HG02840 (cell line): ENCODE results near the gene ABCC1.
"Not testable (repeated sequence)": the region's sequence is repeated elsewhere in the genome, so short reads cannot be mapped to it uniquely, and the experiment has no call there.

ENCODE experiments used
- ATAC-seq: cut with Tn5 transposase; IDR thresholded peaks from one replicate; pipeline ENCODE4 v1.9.1; 2021; ENCODE audit warnings: mild to moderate bottlenecking, moderate library complexity, moderate number of reproducible peaks; ENCODE audit not compliant: unreplicated experiment, low FRiP score

ABCC1 gene

GRCh38 chr16:15963307-15963910, 14.0 kb downstream of the ABCC1 start:
- no peak for ATAC-seq

GRCh38 chr16:15966420-15966819, 17.0 kb downstream of the ABCC1 start:
- ATAC-seq: no peak

- no peak for ATAC-seq
Measured at GRCh38 chr16:15966836-15967546, 17.6 kb downstream of the ABCC1 start.

GRCh38 chr16:15967655-15968315, 18.4 kb downstream of the ABCC1 start:
- ATAC-seq: no peak

GRCh38 chr16:15970202-15970601, 20.8 kb downstream of the ABCC1 start:
- no peak for ATAC-seq

GRCh38 chr16:15970743-15971439, 21.5 kb downstream of the ABCC1 start:
- no peak for ATAC-seq

- ATAC-seq: no peak
Measured at GRCh38 chr16:15971440-15971815, 22.0 kb downstream of the ABCC1 start.

GRCh38 chr16:15972046-15972868, 22.8 kb downstream of the ABCC1 start:
- no peak for ATAC-seq

- no peak for ATAC-seq
Measured at GRCh38 chr16:15973421-15973820, 24.0 kb downstream of the ABCC1 start.

GRCh38 chr16:15974057-15974456, 24.6 kb downstream of the ABCC1 start:
- ATAC-seq: no peak

GRCh38 chr16:15975172-15975571, 25.8 kb downstream of the ABCC1 start:
- no peak for ATAC-seq

GRCh38 chr16:15976225-15976812, 26.9 kb downstream of the ABCC1 start:
- ATAC-seq: no peak

- ATAC-seq: no peak
Measured at GRCh38 chr16:15976929-15977637, 27.7 kb downstream of the ABCC1 start.

- ATAC-seq: no peak
Measured at GRCh38 chr16:15979801-15980200, 30.4 kb downstream of the ABCC1 start.

- ATAC-seq: no peak
Measured at GRCh38 chr16:15980329-15980728, 30.9 kb downstream of the ABCC1 start.

GRCh38 chr16:15981382-15981781, 32.0 kb downstream of the ABCC1 start:
- ATAC-seq: no peak

GRCh38 chr16:15982194-15982915, 32.9 kb downstream of the ABCC1 start:
- ATAC-seq: not testable (repeated sequence)

GRCh38 chr16:15983898-15984297, 34.5 kb downstream of the ABCC1 start:
- ATAC-seq: no peak

GRCh38 chr16:15985144-15985543, 35.7 kb downstream of the ABCC1 start:
- no peak for ATAC-seq
